Raji (cell line): Measurements from ENCODE around the gene SBF1.

Experiments
- POLR2A ChIP-seq: IDR thresholded peaks from 2 replicates; pipeline ENCODE4 v1.6.1; 2011; ENCODE audit warnings: low read depth, low read length, control low read depth; ENCODE audit not compliant: insufficient read depth

SBF1 gene

GRCh38 chr22:50436015-50436830 lies 38.6 kb downstream of the SBF1 start:
- TF ChIP-seq POLR2A: no peak

DNA sequence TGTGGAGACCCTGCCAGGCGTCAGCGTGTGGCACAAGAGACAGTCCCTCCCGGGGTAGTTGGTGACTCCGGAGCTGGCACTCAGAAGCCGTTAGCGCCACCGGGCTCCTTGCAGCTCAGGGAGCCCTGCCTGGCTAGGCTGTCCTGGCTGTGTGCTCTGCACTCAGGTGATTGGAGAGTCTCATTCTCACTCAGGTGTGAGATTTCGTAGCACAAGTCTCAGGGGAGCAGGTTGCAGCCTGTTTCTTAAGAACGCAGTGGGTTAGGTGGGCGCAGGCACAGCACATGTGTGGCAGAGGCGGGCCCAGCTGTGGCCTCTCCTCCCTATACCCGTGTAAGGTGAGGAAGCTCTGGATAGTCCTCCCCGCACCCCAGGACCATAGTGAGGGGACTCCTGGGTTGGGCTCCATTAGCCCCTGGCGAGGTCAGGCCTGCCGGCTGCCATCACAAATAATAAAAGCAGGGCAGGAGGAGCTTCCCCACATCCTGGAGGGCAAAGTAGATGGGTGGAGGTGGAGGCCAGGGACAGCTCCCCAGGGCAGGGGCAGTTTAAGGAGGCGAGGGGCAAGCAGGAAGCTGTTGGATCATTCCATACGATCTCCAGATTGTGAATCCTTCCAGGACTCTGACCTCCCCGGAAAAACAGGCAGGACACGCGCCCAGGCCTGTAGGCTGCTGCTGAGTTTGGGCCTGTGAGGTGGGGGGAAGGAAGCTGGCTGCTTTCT lies 39.4 kb downstream of the SBF1 start:
- TF ChIP-seq POLR2A: no peak

GRCh38 chr22:50434849-50435248 lies 40.0 kb downstream of the SBF1 start:
- TF ChIP-seq POLR2A: no peak

GRCh38 chr22:50432131-50432876 lies 42.5 kb downstream of the SBF1 start:
- no peak for TF ChIP-seq POLR2A

GRCh38 chr22:50425179-50425916 lies 49.5 kb downstream of the SBF1 start:
- no peak for TF ChIP-seq POLR2A

DNA sequence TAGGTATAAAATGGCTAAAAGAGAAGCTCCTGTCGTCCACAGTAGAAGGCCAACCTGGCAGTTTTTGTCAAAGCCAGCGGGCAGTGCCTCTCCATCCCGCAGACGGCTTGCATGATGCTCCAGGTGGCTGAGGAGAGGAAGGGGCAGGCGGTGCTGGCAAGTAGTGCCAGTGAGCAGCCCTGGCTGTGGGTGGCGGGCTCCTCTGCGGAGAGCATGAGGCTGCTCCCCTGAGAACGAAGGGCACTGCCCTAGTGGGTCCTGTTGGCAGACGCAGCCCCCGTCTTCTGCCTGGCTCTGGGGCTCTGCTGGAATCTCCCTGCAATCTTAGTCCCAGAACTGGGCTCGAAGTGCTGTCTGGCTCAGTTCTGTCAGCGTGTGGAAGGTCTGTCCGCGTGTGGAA lies 50.9 kb downstream of the SBF1 start:
- no peak for TF ChIP-seq POLR2A

- TF ChIP-seq POLR2A: no peak
These were observed 51.6 kb downstream of the SBF1 start for GRCh38 chr22:50422961-50423815.

- TF ChIP-seq POLR2A: no peak
These were observed 52.8 kb downstream of the SBF1 start for GRCh38 chr22:50422046-50422445.

DNA sequence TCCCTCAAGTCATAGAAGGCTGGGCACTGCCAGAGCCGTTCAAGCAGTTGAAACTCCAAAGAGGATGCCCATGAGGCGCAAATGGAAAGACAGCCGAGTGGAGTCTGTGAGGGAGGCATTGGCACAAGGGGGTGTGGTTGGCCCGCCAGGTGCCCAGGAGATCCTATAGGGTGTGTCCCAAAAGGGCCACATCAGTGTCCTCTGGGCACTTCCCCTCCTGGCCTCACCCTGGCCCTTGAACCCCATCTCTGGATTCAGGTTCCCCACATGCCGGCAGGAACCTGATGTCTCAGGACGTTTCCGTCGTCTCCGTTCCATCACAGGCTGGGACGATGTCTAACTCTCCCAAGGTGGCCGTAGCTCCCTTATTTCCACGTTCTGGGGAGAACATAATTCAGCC lies 54.3 kb downstream of the SBF1 start:
- no peak for TF ChIP-seq POLR2A

- TF ChIP-seq POLR2A: no peak
These were observed 54.8 kb downstream of the SBF1 start for GRCh38 chr22:50420015-50420414.

DNA sequence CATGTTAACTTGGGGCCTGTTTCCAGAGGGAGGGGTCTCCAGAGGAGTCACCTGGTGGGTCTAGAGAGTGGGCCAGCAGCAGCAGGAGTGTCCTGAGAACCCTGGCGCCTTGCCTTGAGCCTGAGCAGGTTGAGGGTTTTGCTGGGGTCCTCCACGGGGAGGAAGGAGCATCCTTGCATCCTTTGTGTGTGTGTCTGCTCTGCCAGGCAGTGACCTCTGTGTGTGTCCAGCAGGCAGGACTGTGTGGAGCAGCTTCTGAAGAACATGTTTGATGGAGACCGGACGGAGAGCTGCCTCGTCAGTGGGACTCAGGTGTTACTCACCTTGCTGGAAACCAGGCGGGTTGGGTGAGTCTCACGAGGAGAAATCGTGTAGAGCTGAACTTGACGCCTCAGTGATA lies 55.7 kb downstream of the SBF1 start:
- TF ChIP-seq POLR2A: no peak

DNA sequence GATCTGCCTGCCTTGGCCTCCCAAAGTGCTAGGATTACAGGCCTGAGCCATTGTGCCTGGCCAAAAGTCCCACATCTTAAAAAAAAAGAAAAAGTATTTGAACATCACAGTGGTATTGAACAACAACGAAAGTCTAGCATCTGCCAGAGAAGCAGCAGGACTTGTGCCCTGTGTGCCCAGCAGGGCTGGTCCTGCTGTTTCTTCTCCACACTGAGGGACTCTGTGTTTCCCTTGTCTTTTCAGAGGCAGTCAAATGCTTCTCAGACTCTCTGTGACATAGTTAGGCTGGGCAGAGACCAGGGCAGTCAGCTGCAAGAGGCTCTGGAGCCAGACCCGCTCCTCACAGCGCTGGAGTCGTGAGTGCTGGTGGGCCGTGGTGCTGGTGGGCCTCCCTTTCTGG lies 56.2 kb downstream of the SBF1 start:
- TF ChIP-seq POLR2A: no peak

- TF ChIP-seq POLR2A: no peak
These were observed 57.2 kb downstream of the SBF1 start for GRCh38 chr22:50417411-50418210.
